H9 (cell line): ENCODE measurements around the gene PPARD. TPM values are rescaled to one million over a fixed set of nuclear protein-coding genes. Genes with fewer than 3 reads are reported as not detected.

Source experiments
- DNase-seq: peaks from one replicate; pipeline ENCODE4 v3.0.0-alpha.2; 2017
- H2AFZ ChIP-seq: one replicate; pipeline ENCODE4 v1.6.1; 2013; ENCODE audit warnings: mild to moderate bottlenecking, low read length, control low read depth, moderate library complexity
- H2AK5ac ChIP-seq: 2 replicates; pipeline ENCODE4 v1.6.1; 2013; ENCODE audit warnings: low read length, control low read depth, mixed read lengths; ENCODE audit not compliant: insufficient read length
- H2BK120ac ChIP-seq: one replicate; pipeline ENCODE4 v1.6.1; 2013; ENCODE audit warnings: low read depth, mild to moderate bottlenecking, low read length, control low read depth, inconsistent platforms; ENCODE audit not compliant: poor library complexity, severe bottlenecking
- H2BK12ac ChIP-seq: 2 replicates; pipeline ENCODE4 v1.6.1; 2013; ENCODE audit warnings: low read length, control low read depth, mixed read lengths, low read depth; ENCODE audit not compliant: insufficient read length
- H2BK15ac ChIP-seq: 2 replicates; pipeline ENCODE4 v1.6.1; 2013; ENCODE audit warnings: low read depth, low read length, control low read depth
- H2BK20ac ChIP-seq: one replicate; pipeline ENCODE4 v1.6.1; 2013; ENCODE audit warnings: low read depth, mild to moderate bottlenecking, low read length, control low read depth, inconsistent platforms; ENCODE audit not compliant: poor library complexity, severe bottlenecking
- H2BK5ac ChIP-seq: 2 replicates; pipeline ENCODE4 v1.6.1; 2013; ENCODE audit warnings: low read length, control low read depth, mixed read lengths; ENCODE audit not compliant: insufficient read length
- H3K14ac ChIP-seq: 2 replicates; pipeline ENCODE4 v1.6.1; 2013; ENCODE audit warnings: low read length, control low read depth; ENCODE audit not compliant: insufficient read depth
- H3K18ac ChIP-seq: 2 replicates; pipeline ENCODE4 v1.6.1; 2013; ENCODE audit warnings: low read depth, mild to moderate bottlenecking, mixed read lengths, low read length, control low read depth; ENCODE audit not compliant: insufficient read length
- H3K23ac ChIP-seq: 2 replicates; pipeline ENCODE4 v1.6.1; 2013; ENCODE audit warnings: low read length, control low read depth, mixed read lengths, low read depth; ENCODE audit not compliant: insufficient read length
- H3K23me2 ChIP-seq: 2 replicates; pipeline ENCODE4 v1.6.1; 2013; ENCODE audit warnings: low read depth, mild to moderate bottlenecking, mixed read lengths, low read length, control low read depth; ENCODE audit not compliant: insufficient read length, poor library complexity, severe bottlenecking
- H3K27ac ChIP-seq: 2 replicates; pipeline ENCODE4 v1.5.1; 2013; ENCODE audit warnings: low read length, control low read depth, mixed read lengths, low read depth; ENCODE audit not compliant: insufficient read length
- H3K27me3 ChIP-seq: 2 replicates; pipeline ENCODE4 v1.6.1; 2013; ENCODE audit warnings: low read length, control low read depth, inconsistent platforms; ENCODE audit not compliant: insufficient read depth
- H3K4ac ChIP-seq: 2 replicates; pipeline ENCODE4 v1.6.1; 2013; ENCODE audit warnings: low read depth, mild to moderate bottlenecking, control low read depth, inconsistent platforms, low read length, moderate library complexity
- H3K4me1 ChIP-seq: 2 replicates; pipeline ENCODE4 v1.6.1; 2013; ENCODE audit warnings: low read length, control low read depth, inconsistent platforms; ENCODE audit not compliant: insufficient read depth
- H3K4me2 ChIP-seq: 2 replicates; pipeline ENCODE4 v1.6.1; 2013; ENCODE audit warnings: low read length, control low read depth, mixed read lengths; ENCODE audit not compliant: insufficient read length, insufficient read depth
- H3K56ac ChIP-seq: 2 replicates; pipeline ENCODE4 v1.6.1; 2013; ENCODE audit warnings: low read depth, mild to moderate bottlenecking, mixed read lengths, low read length, control low read depth; ENCODE audit not compliant: insufficient read length
- H3K79me1 ChIP-seq: 2 replicates; pipeline ENCODE4 v1.6.1; 2013; ENCODE audit warnings: low read depth, mild to moderate bottlenecking, moderate library complexity, low read length, control low read depth, inconsistent platforms; ENCODE audit not compliant: insufficient read depth, poor library complexity, severe bottlenecking
- H3K79me2 ChIP-seq: 2 replicates; pipeline ENCODE4 v1.6.1; 2013; ENCODE audit warnings: low read length, control low read depth, inconsistent platforms; ENCODE audit not compliant: insufficient read depth
- H3K9ac ChIP-seq: 2 replicates; pipeline ENCODE4 v1.6.1; 2013; ENCODE audit warnings: low read length, control low read depth, mixed read lengths; ENCODE audit not compliant: insufficient read length; ENCODE audit errors: extremely low read depth
- H3K9me3 ChIP-seq: one replicate; pipeline ENCODE4 v1.6.1; 2013; ENCODE audit warnings: low read depth, low read length, inconsistent platforms; ENCODE audit not compliant: control insufficient read depth
- H3T11ph ChIP-seq: one replicate; pipeline ENCODE4 v1.6.1; 2013; ENCODE audit warnings: mild to moderate bottlenecking, low read length, control low read depth, inconsistent platforms
- H4K20me1 ChIP-seq: one replicate; pipeline ENCODE4 v1.6.1; 2013; ENCODE audit not compliant: control insufficient read depth, insufficient read length, insufficient read depth
- H4K5ac ChIP-seq: 2 replicates; pipeline ENCODE4 v1.6.1; 2013; ENCODE audit warnings: low read depth, mild to moderate bottlenecking, mixed read lengths, low read length, control low read depth; ENCODE audit not compliant: insufficient read length
- H4K8ac ChIP-seq: replicated peaks from 2 replicates; pipeline ENCODE4 v1.6.1; 2013; ENCODE audit warnings: low read length, control low read depth, mixed read lengths, low read depth; ENCODE audit not compliant: insufficient read length
- H4K91ac ChIP-seq: 2 replicates; pipeline ENCODE4 v1.6.1; 2013; ENCODE audit warnings: low read depth, mild to moderate bottlenecking, moderate library complexity, mixed read lengths, low read length, control low read depth; ENCODE audit not compliant: insufficient read length
- H3K27ac Mint-ChIP-seq, 3 experiments: 2 replicates in 2 of 3; 3 replicates in 1 of 3; pipeline ENCODE4 v1.8.0; 2020 to 2021; ENCODE audit warnings: mixed read lengths in 3 of 3, mild to moderate bottlenecking in 1 of 3, moderate library complexity in 1 of 3
- H3K27me3 Mint-ChIP-seq: 2 replicates; pipeline ENCODE4 v1.8.0; 2021; ENCODE audit warnings: low read depth, mild to moderate bottlenecking, moderate library complexity, mixed read lengths
- H3K36me3 Mint-ChIP-seq, 3 experiments: 2 replicates in 2 of 3; 3 replicates in 1 of 3; pipeline ENCODE4 v1.8.0; 2020 to 2021; ENCODE audit warnings: low read depth in 3 of 3, mixed read lengths in 3 of 3; ENCODE audit not compliant: insufficient read depth in 1 of 3
- H3K4me1 Mint-ChIP-seq, 2 experiments: 2 replicates each; pipeline ENCODE4 v1.8.0; 2020; ENCODE audit warnings: mixed read lengths in 2 of 2
- H3K4me3 Mint-ChIP-seq, 2 experiments: 2 replicates in 1 of 2; 3 replicates in 1 of 2; pipeline ENCODE4 v1.8.0; 2020 to 2021; ENCODE audit warnings: mild to moderate bottlenecking in 2 of 2, mixed read lengths in 2 of 2, moderate library complexity in 1 of 2
- H3K9me3 Mint-ChIP-seq, 2 experiments: 2 replicates in 1 of 2; 3 replicates in 1 of 2; pipeline ENCODE4 v1.8.0; 2020; ENCODE audit warnings: mild to moderate bottlenecking in 2 of 2, mixed read lengths in 2 of 2, moderate library complexity in 1 of 2
- WGBS: extraction: QIAGEN DNeasy Blood & Tissue Kit; methylation state at CpG from one replicate; pipeline ENCODE4 v1.1.7; 2013; ENCODE audit warnings: missing lambda C conversion rate, low lambda C conversion rate, mixed read lengths; ENCODE audit not compliant: insufficient read length; ENCODE audit errors: extremely low coverage; 5-methylcytosine and 5-hydroxymethylcytosine counted together
- total RNA-seq: library from RNA; stranded (reverse); gene quantifications from 2 replicates; pipeline ENCODE4 v1.2.1, GENCODE V29; 2021
- TF ChIP-seq, protein P1 (sequence below): fragments of 200-600 bp; sonication (generic); conservative IDR thresholded peaks from 3 replicates; pipeline ENCODE4 v1.8.0; 2021; ENCODE audit warnings: antibody characterized with exemption, mild to moderate bottlenecking

Gene PPARD
- total RNA-seq, 1 experiment from 2014 or later, result 11.7 TPM

DNA sequence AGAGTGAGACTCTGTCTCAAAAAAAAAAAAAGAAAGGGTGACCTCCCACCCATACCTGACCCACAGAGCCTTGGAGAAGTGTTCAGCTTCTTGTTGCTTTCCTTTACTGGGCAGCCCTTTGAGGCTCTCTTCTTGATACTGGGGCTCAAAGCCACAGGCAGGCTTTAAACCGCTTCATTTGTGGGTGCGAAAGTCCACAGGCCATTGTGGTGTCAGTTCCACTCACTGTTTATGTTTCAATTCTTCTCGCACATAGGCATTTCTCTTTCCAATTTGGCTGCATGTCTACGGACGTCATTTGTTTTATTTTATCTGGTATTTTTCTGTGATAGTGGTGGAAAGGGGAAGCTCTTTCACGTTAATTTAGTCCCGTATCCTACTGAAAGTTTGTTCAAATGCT is 34.6 kb downstream of the PPARD start:
- Histone ChIP-seq H4K20me1 (no peaks in the 10 kb centered on the region), H2BK12ac (no peak overlapping the region), H3K18ac (no peak overlapping the region), H3K4me1 (no peaks in the 10 kb centered on the region), H3K14ac (no peak overlapping the region), H3K56ac (no peak overlapping the region), H4K5ac (no peak overlapping the region), H3K23ac (no peak overlapping the region), H3K27ac (no peak overlapping the region), H3K27me3 (no peaks in the 10 kb centered on the region), H3K79me1 (no peaks in the 10 kb centered on the region), H3K4me2 (no peak overlapping the region), H2AFZ (no peak overlapping the region), H3K9ac (no peak overlapping the region), H4K8ac (no peak overlapping the region), H2BK5ac (no peak overlapping the region), H3K79me2 (no peaks in the 10 kb centered on the region), H4K91ac (no peak overlapping the region), H2BK15ac (no peak overlapping the region), H3K23me2 (no peaks in the 10 kb centered on the region), H3K9me3 (no peaks in the 10 kb centered on the region), H2AK5ac (no peak overlapping the region), H2BK120ac (no peak overlapping the region), H2BK20ac (no peak overlapping the region), H3T11ph (no peak overlapping the region), H3K4ac (no peak overlapping the region)
- Mint-ChIP-seq H3K4me1 (no peaks in the 10 kb centered on the region; a peak in 1 of 4 replicates), H3K36me3 (peaks cover 0 to 5% (median 3%) of the 10 kb centered on the region in 3 experiments; a peak in 4 of 7 replicates), H3K4me3 (no peak overlapping the region), H3K27me3 (no peaks in the 10 kb centered on the region), H3K9me3 (peaks cover 0 to 4% of the 10 kb centered on the region in 2 experiments; a peak in 2 of 5 replicates), H3K27ac (peak overlapping the region in 1 of 3 experiments; percentile 76; a peak in 1 of 7 replicates)
- TF ChIP-seq, protein P1, sequence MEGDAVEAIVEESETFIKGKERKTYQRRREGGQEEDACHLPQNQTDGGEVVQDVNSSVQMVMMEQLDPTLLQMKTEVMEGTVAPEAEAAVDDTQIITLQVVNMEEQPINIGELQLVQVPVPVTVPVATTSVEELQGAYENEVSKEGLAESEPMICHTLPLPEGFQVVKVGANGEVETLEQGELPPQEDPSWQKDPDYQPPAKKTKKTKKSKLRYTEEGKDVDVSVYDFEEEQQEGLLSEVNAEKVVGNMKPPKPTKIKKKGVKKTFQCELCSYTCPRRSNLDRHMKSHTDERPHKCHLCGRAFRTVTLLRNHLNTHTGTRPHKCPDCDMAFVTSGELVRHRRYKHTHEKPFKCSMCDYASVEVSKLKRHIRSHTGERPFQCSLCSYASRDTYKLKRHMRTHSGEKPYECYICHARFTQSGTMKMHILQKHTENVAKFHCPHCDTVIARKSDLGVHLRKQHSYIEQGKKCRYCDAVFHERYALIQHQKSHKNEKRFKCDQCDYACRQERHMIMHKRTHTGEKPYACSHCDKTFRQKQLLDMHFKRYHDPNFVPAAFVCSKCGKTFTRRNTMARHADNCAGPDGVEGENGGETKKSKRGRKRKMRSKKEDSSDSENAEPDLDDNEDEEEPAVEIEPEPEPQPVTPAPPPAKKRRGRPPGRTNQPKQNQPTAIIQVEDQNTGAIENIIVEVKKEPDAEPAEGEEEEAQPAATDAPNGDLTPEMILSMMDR, result no peak
- WGBS, result no CpG with 5 or more reads among the region's 7 CpGs
- DNase-seq, result no peak
